ENCODE results near the gene AGMO.

- TF ChIP-seq CTCF (IDR thresholded peaks at IDR 0.05) (no peak), POLR2A (IDR thresholded peaks at IDR 0.05) (no peak)
These were observed 251.9 kb downstream of the AGMO start for GRCh38 chr7:15309872-15310271.

Measured in right lobe of liver (tissue), 4 donors.